ENCODE data around the gene TES. TPM values are rescaled to one million over a fixed set of nuclear protein-coding genes. Genes with fewer than 3 reads are reported as not detected.
A peak's percentile ranks its signal among the peaks of the same experiment; 100 is the strongest.
"Not testable (repeated sequence)": the region's sequence is repeated elsewhere in the genome, so short reads cannot be mapped to it uniquely, and the experiment has no call there.

Gene TES
- total RNA-seq, 2 donors from 2014 or later = 46.6 to 96.6 TPM

DNA sequence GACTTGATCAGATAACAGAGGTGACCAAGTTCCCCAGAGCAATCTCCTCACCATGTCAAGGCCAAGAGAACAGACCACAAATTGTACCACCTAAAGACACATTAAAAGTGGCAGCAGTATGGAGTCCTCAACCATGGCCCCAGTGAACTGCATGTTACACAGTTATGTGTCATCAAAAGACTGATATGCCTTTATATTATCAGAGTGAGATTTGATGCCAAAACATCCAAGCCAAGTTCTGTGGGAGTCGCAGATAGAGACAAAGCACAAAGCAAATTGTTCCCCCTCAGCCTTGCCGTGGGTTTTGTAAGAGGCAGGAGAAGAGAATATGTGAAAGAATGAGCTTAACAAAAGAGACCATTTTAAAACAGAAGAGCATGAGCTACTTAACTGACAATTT lies 39.2 kb upstream of the TES start:
- Histone ChIP-seq H3K27me3 (replicated peaks; ENCODE audit: insufficient read depth) (no peaks in the 10 kb centered on the region), H3K9me3 (no peaks in the 10 kb centered on the region), H3K36me3 (no peaks in the 10 kb centered on the region), H3K4me1 (replicated peaks) (no peaks in the 10 kb centered on the region), H3K27ac (no peak overlapping the region), H3K4me3 (no peak overlapping the region)
- intact Hi-C loops (cut with DNase I) = loop anchor here (5.0 kb wide), 1 partner anchor 421 kb away; no protein-coding TSS in a partner anchor
- TF ChIP-seq POLR2AphosphoS5 (IDR thresholded peaks at IDR 0.05) (no peak), POLR2A (IDR thresholded peaks at IDR 0.05) (no peak)
- TF ChIP-seq, protein P1, sequence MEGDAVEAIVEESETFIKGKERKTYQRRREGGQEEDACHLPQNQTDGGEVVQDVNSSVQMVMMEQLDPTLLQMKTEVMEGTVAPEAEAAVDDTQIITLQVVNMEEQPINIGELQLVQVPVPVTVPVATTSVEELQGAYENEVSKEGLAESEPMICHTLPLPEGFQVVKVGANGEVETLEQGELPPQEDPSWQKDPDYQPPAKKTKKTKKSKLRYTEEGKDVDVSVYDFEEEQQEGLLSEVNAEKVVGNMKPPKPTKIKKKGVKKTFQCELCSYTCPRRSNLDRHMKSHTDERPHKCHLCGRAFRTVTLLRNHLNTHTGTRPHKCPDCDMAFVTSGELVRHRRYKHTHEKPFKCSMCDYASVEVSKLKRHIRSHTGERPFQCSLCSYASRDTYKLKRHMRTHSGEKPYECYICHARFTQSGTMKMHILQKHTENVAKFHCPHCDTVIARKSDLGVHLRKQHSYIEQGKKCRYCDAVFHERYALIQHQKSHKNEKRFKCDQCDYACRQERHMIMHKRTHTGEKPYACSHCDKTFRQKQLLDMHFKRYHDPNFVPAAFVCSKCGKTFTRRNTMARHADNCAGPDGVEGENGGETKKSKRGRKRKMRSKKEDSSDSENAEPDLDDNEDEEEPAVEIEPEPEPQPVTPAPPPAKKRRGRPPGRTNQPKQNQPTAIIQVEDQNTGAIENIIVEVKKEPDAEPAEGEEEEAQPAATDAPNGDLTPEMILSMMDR (IDR thresholded peaks at IDR 0.05) = no peak
- 65% methylated on average over 2 of the region's 2 CpGs for WGBS
- no peak for DNase-seq (ENCODE audit: low spot score)

DNA sequence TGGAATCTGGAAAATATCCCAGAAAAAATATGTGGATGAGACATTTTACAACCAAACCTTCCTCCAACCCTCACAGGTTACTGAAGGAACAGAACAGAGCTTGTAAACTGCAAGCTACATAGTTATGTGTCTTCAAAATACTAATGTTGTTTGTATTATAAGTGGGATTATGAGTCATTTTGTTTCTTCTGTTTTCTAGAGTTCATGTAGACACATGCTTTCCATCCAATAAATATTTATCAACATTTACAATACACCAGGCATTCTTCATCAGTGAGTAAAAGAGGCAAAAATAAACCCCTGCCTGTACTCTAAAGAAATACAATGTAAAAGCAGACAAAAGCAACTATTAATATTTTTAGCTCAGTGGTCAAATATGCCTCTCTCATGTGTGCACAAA lies 38.0 kb upstream of the TES start:
- H3K4me1 ChIP-seq (replicated peaks) = no peaks in the 10 kb centered on the region
- no peak overlapping the region for H3K27ac ChIP-seq
- no peak overlapping the region for H3K4me3 ChIP-seq
- intact Hi-C loops (cut with DNase I) = loop anchor here (5.0 kb wide), 1 partner anchor 420 kb away; no protein-coding TSS in a partner anchor
- TF ChIP-seq, protein P1 (IDR thresholded peaks at IDR 0.05) = no peak
- TF ChIP-seq POLR2AphosphoS5 (IDR thresholded peaks at IDR 0.05) (no peak), POLR2A (IDR thresholded peaks at IDR 0.05) (no peak)
- no peak for DNase-seq (ENCODE audit: low spot score)
- no peaks in the 10 kb centered on the region for H3K27me3 ChIP-seq (replicated peaks; ENCODE audit: insufficient read depth)
- H3K36me3 ChIP-seq = no peaks in the 10 kb centered on the region
- no peaks in the 10 kb centered on the region for H3K9me3 ChIP-seq

DNA sequence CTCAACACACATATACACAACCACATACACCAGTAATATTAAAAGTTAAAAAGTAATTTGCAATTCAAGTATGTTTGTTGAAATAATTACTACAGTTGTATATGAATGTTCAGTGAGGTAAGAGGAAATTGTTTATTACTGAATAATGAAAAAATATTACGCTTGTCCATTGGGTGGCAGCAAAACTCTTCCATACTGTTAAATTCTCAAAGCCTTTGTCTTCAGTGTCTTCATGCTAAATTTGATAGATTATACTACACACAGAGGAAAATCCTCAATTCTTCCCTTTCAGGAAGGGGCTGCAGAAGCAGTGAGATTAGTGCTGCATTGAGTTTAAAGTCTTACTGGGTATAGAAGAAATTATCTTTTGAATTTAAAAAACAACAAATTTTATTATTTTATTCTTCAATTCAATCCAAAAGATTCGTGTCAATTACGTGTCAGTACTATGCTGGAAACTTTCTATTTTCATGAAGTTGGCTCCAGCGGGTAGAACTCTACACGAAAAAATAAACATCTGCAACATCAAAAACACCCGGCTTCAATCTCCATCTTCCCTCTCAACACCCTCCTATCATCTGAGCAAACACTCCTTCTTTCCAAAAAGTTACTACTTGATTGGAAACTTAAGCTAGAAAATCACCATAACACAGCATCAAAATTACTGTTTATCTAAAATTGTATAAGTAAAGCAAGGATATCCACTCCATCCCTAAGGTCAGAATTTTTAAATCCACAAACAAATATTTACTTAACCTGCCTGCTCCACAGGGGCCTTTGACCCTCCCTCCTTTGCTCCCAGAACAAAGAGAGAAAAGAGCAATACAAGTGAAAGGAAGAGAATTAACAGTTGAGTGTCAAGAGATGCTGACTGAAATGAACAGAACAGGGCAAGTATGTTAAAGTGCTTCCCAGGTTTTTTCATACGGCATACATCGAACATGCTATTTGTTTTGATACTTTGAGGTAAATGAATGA lies 37.0 kb upstream of the TES start:
- Histone ChIP-seq H3K9me3 (no peaks in the 10 kb centered on the region), H3K27me3 (replicated peaks; ENCODE audit: insufficient read depth) (no peaks in the 10 kb centered on the region), H3K4me1 (replicated peaks) (no peaks in the 10 kb centered on the region), H3K4me3 (no peak overlapping the region), H3K27ac (no peak overlapping the region), H3K36me3 (no peaks in the 10 kb centered on the region)
- DNase-seq (ENCODE audit: low spot score) = peak; percentile 30
- TF ChIP-seq, protein P1 (IDR thresholded peaks at IDR 0.05) = peak; percentile 17 to 80 (median 57)
- TF ChIP-seq POLR2AphosphoS5 (IDR thresholded peaks at IDR 0.05) (no peak), POLR2A (IDR thresholded peaks at IDR 0.05) (no peak)
- WGBS = 59% methylated on average over 8 of the region's 8 CpGs
- intact Hi-C loops (cut with DNase I) = loop anchor here (2.0 to 5.0 kb wide), 2 partner anchors 419 to 635 kb away; no protein-coding TSS in a partner anchor

DNA sequence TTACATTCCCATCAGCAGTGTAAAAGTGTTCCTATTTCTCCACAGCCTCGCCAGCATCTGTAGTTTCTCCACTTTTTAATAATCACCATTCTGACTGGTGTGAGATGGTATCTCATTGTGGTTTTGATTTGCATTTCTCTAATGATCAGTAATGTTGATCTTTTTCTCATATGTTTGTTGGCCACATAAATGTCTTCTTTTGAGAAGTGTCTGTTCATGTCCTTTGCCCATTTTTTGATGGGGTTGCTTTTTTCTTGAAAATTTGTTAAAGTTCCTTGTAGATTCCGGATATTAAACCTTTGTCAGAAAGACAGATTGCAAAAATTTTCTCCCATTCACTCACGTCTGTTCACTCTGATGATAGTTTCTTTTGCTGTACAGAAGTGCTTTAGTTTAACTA lies 35.2 kb upstream of the TES start:
- H3K27me3 ChIP-seq (replicated peaks; ENCODE audit: insufficient read depth); H3K27ac ChIP-seq; H3K4me1 ChIP-seq (replicated peaks); H3K9me3 ChIP-seq; H3K36me3 ChIP-seq; H3K4me3 ChIP-seq; DNase-seq (ENCODE audit: low spot score): not testable (repeated sequence)
- 96% methylated on average over 3 of the region's 3 CpGs for WGBS
- intact Hi-C loops (cut with DNase I) = loop anchor here (2.0 to 5.0 kb wide), 2 partner anchors 62 to 634 kb away; no protein-coding TSS in a partner anchor

DNA sequence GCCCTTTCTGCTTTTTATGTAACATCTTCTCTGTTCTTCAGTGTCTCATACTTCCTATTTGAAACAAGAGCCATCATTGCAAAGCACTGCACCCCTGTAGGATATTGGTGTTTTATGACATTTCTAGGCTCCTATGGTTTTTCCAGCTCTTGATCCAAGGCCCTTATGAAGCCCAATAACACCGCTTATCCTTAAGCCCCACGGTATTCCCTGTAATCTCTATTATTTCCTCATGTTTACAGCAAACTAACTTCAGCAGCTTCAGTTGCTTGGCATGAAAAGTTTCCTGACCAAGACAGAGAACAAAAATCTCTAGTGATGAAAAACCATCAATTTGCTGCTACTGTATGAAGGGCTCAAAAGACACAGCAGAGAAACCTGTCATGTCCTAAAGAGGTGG lies 34.1 kb upstream of the TES start:
- H3K27me3 ChIP-seq (replicated peaks; ENCODE audit: insufficient read depth) = no peaks in the 10 kb centered on the region
- no peak for DNase-seq (ENCODE audit: low spot score)
- no peaks in the 10 kb centered on the region for H3K4me1 ChIP-seq (replicated peaks)
- H3K36me3 ChIP-seq = no peaks in the 10 kb centered on the region
- no peak overlapping the region for H3K27ac ChIP-seq
- no peak for TF ChIP-seq POLR2A (IDR thresholded peaks at IDR 0.05)
- no peak for TF ChIP-seq POLR2AphosphoS5 (IDR thresholded peaks at IDR 0.05)
- TF ChIP-seq, protein P1 (IDR thresholded peaks at IDR 0.05) = no peak
- H3K9me3 ChIP-seq = no peaks in the 10 kb centered on the region
- intact Hi-C loops (cut with DNase I) = loop anchor here (5.0 kb wide), 1 partner anchor 61 kb away; no protein-coding TSS in a partner anchor
- WGBS = 85% methylated on average over 2 of the region's 2 CpGs
- no peak overlapping the region for H3K4me3 ChIP-seq
